ENCODE measurements around the gene SPTBN5.

GRCh38 chr15:41921639-41922038 lies 27.8 kb upstream of the SPTBN5 start:
- TF ChIP-seq, protein P1, sequence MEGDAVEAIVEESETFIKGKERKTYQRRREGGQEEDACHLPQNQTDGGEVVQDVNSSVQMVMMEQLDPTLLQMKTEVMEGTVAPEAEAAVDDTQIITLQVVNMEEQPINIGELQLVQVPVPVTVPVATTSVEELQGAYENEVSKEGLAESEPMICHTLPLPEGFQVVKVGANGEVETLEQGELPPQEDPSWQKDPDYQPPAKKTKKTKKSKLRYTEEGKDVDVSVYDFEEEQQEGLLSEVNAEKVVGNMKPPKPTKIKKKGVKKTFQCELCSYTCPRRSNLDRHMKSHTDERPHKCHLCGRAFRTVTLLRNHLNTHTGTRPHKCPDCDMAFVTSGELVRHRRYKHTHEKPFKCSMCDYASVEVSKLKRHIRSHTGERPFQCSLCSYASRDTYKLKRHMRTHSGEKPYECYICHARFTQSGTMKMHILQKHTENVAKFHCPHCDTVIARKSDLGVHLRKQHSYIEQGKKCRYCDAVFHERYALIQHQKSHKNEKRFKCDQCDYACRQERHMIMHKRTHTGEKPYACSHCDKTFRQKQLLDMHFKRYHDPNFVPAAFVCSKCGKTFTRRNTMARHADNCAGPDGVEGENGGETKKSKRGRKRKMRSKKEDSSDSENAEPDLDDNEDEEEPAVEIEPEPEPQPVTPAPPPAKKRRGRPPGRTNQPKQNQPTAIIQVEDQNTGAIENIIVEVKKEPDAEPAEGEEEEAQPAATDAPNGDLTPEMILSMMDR (IDR thresholded peaks at IDR 0.05): no peak
- no peak for TF ChIP-seq POLR2A (IDR thresholded peaks at IDR 0.05)
